Measurements from ENCODE around the gene ZDHHC14.

- TF ChIP-seq POLR2A (IDR thresholded peaks at IDR 0.05): no peak
- TF ChIP-seq CTCF (IDR thresholded peaks at IDR 0.05): no peak
These were observed 71.1 kb downstream of the ZDHHC14 start for GRCh38 chr6:157452096-157452495.

All from Peyer's patch (tissue), 4 donors.